22Rv1 (cell line): ENCODE results near the gene PSTPIP2.

Experiments
- CTCF ChIP-seq: fragments of 450-650 bp; IDR thresholded peaks from 2 replicates; pipeline ENCODE4 v1.5.1; 2017; ENCODE audit warnings: mild to moderate bottlenecking
- ZFX ChIP-seq: fragments of 450-650 bp; IDR thresholded peaks from 2 replicates; pipeline ENCODE4 v1.6.1; 2017; ENCODE audit warnings: antibody characterized with exemption, borderline replicate concordance

GRCh38 chr18:45951016-45951714 is 120.9 kb downstream of the PSTPIP2 start:
- TF ChIP-seq CTCF (no peak), ZFX (no peak)
